GM18505 (cell line): ENCODE data around the gene PPM1N.
A peak's percentile ranks its signal among the peaks of the same experiment; 100 is the strongest.

Source experiments
- ATAC-seq: cut with Tn5 transposase; IDR thresholded peaks from one replicate; pipeline ENCODE4 v1.9.1; 2021; ENCODE audit not compliant: unreplicated experiment
- POLR2A ChIP-seq: IDR thresholded peaks from 4 replicates; pipeline ENCODE4 v1.6.1; 2011; ENCODE audit warnings: borderline replicate concordance; ENCODE audit not compliant: insufficient read depth, insufficient read length; ENCODE audit errors: extremely low read depth

PPM1N gene, protein sequence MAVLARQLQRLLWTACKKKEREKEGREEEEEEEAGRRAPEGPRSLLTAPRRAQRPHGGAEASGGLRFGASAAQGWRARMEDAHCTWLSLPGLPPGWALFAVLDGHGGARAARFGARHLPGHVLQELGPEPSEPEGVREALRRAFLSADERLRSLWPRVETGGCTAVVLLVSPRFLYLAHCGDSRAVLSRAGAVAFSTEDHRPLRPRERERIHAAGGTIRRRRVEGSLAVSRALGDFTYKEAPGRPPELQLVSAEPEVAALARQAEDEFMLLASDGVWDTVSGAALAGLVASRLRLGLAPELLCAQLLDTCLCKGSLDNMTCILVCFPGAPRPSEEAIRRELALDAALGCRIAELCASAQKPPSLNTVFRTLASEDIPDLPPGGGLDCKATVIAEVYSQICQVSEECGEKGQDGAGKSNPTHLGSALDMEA

DNA sequence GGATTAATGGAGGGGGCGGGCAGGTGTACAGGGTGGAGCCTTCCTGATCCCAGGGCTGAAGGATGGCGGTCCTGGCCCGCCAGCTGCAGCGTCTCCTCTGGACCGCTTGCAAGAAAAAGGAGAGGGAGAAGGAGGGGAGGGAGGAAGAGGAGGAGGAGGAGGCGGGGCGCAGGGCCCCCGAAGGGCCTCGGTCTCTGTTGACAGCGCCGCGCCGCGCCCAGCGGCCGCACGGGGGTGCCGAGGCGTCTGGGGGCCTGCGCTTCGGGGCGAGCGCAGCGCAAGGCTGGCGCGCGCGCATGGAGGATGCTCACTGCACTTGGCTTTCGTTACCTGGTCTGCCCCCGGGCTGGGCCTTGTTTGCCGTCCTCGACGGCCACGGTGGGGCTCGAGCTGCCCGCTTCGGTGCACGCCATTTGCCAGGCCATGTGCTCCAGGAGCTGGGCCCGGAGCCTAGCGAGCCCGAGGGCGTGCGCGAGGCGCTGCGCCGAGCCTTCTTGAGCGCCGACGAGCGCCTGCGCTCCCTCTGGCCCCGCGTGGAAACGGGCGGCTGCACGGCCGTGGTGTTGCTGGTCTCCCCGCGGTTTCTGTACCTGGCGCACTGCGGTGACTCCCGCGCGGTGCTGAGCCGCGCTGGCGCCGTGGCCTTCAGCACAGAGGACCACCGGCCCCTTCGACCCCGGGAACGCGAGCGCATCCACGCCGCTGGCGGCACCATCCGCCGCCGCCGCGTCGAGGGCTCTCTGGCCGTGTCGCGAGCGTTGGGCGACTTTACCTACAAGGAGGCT lies at the start of gene PPM1N:
TSS of gene PPM1N (plus strand) at position 33 of the 785 bp plus-strand sequence. CDS start at position 63, 30 bp downstream.
- ATAC-seq = no peak
- TF ChIP-seq POLR2A = no peak

DNA sequence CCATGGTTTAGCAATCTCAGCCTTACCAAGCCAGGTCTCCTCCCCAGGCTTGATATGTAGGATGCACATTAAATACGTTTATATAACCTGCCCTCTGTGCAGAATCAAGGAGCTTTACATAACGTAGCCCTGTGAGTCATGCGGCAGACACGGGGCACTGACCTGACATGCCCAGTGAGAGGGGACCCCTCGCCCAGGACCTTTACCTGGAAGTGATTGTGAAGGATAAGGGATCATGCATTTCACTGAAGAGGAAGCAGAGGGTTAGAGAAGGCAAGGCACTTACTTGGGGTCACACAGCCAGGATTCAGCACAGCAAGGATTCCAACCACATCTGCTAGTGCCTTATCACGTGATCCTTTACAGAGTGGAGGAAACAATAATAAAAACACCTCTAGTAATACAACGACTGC lies 49.4 kb upstream of the PPM1N start:
- no peak for ATAC-seq
- no peak for TF ChIP-seq POLR2A

DNA sequence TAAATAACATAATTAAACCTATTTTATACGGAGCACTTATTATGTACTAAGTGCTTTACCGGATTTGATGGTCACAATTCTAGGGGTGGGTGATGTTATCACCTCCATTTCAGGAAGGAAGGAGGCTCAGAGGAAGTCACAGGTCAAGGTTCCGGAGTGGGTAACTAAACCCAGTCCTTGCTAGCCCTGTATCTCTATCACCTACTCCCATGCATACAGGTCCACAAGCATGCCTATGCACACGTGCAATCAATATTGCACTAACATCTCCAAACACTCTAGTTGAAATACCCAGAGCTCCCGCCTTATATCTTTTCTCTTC lies 48.3 kb upstream of the PPM1N start:
- no peak for TF ChIP-seq POLR2A
- no peak for ATAC-seq

DNA sequence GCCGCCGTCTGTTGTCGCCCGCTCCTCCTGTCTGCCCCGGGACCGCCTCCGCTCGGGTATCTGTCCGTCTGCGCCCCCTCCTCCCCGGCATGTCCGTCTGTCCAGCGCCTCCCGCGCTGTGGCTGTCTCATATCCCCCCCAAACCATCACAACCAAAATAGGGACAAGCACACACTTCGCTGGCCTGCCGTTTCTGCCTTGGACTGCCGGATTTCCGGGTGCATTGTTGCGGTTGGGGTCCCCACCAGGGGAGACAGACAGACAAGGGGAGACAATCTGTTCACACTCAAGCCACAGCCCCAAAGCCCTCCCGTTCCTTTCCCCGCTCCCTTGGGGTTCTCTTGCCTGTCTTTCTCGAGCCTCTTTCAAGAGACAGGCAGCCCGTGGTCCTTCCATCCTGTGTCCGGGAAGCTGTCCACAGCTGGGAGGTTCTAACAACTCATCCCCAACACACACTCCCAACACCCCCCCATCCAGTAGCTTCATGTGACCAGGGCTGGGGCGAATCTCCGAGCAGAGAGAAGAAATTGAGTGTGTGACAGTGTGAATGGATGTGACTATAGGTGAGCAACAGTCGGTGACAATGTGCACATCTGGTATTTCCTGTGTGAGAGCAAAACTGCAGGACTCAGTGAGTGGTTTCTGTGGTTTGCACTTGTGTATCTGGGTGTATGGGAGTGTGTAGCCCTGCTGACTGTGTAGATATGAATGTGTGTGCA lies 47.0 kb upstream of the PPM1N start:
- peak; percentile 9 for ATAC-seq
- TF ChIP-seq POLR2A = no peak

DNA sequence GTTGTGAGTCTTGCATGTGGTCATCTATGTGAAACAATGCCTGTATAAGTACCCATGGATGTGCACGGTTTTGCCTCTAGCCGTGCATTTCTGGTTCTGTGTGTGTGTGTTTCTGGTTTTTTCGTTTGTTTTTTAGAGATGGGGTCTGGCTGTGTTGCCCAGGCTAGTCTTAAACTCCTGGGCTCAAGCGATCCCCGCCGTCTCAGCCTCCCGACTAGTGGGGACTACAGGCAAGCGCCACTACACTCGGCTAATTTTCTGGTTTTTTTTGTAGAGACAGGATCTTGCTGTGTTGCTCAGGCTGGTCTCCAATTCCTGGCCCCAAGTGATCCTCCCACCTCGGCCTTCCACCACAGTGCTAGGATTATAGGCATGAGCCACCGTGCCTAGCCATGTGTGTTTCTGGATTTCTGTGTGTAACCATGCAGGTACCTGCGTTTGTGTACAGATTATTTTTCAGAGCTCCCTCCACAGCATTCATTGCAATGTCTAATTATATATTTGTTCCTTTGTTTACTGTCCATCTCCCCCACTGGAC lies 46.3 kb upstream of the PPM1N start:
- ATAC-seq = no peak
- no peak for TF ChIP-seq POLR2A

DNA sequence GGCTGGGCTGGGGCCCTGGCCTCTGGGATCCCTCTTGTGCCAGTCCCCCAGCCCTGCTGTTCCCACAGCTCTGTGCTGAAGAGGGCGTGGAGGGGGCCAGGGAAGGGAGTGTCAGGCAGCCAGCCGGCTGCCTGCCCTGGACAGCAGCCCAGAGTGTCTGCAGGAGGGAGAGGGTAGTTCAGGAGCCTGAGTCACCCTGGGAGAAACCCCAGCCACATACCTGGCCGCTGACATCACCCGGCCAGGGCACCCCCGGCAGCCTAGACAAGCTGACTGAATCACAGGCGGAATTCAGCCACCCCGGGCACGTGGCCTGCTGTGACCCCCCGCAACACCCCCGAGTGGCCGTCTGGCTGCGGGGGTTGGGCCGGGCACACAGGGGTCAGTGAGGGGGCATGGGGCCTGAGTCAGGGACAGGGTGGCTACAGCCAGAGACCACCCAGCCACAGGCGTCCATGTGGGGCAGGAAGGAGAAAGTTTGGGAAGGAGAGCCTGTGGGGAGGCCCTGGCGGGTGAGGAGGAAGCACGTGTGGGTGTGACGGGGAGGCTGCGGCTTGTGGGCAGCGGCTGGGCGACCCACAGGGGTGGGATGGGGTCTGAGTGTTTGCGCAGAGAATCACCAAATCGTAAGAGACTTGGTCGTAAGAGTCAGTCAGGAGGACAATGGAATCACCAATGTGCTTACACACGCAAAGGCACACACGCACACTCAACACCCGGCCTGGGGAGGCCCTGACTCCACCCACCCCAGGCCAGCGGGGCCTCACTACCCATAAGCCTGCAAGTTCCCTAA lies 42.3 kb upstream of the PPM1N start:
- TF ChIP-seq POLR2A = no peak
- peak; percentile 40 for ATAC-seq

DNA sequence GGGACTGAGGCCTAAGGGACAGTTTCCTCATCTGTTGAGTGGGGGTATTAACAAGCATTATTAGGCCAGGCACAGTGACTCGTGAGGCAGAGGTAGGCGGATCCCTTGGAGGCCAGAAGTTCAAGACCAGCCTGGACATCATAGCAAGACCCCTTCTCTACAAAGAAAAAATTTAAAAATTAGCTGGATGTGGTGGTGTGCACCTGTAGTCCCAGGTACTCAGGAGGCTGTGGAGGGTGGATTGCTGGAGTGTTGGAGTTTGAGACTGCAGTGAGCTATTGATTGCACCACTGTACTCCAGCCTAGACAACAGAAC lies 41.8 kb upstream of the PPM1N start:
- TF ChIP-seq POLR2A = no peak
- ATAC-seq = no peak

DNA sequence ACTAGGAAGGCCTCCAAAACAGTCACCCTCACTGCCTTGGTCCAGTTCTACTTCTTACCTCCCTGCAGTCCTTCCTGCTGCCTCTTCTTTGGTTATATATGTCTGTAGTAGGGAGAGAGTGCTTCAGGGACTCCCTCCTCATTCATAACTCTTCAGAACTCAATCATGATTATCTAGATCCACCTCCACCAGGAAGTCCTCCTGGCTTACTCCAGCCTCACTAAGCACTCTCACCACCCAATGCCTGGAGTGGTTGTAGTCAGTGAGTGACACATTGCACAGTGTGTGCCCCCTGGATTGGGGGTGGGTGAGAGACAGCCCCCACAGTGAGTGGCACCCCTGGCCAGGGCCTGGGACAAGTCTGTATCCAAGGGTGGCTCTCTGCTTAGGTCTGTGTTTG lies 40.5 kb upstream of the PPM1N start:
- ATAC-seq = no peak
- TF ChIP-seq POLR2A = no peak

DNA sequence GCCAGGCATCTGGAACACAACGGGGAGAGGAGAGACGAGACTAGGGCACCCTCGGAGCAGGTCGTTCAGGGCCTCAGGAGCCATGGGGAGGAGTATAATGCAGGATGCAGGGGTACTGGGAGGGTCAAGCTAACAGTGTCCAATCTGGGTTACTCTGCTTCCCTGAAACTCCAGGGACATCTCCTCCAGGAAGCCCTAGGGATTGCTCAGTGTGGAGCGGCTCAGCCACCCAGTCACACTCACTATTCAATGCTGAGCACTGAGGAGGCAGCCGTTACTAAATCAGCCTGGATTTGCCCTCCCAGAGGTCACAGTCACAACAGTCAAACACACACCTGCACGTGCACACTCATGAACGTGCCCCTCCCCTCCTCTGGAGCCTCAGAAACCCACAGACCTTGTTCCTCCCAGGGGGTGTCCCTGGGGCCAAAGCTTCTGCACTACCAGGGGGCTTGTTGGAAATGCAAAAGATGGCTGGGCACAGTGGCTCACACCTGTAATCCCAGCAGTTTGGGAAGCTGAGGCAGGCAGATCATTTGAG lies 37.4 kb upstream of the PPM1N start:
- ATAC-seq = no peak

DNA sequence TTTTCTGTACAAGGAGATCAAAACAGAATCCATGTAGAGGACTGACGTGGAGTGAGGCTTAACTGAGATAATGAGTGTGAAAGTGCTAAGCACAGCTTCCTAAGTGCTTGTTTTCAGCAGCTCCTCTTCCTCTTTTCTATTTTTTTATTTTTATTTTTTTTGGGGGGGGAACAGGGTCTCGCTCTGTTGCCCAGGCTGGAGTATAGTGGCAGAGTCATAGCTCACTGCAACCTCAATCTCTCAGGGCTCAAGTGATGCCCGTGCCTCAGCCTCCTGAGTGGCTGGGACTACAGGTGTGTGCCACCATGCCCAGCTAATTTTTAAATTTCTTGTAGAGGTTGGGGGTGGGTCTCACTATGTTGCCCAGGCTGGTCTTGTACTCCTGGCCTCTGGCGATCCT lies 36.1 kb upstream of the PPM1N start:
- no peak for ATAC-seq
- TF ChIP-seq POLR2A = no peak

More for the DNA sequence above, 37.4 kb upstream of the PPM1N start:
- no peak for TF ChIP-seq POLR2A

DNA sequence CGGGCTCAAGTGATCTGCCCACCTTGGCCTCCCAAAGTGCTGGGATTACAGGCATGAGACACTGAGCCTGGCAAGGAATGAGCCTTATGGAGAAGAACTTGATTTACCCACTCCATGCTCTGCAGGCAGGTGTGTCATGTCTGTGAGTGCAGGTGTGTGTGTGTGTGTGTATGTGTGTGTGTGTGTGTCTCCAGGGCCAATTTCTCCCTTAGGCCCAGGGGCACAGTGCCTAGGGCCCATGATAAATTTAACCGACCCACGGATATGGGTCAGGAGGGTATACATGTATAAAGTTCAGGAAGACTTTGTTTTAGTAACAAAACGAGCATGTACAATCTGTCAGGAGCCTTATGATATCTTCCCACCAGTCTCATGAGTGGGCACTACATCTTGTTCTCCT lies 35.0 kb upstream of the PPM1N start:
- no peak for TF ChIP-seq POLR2A

DNA sequence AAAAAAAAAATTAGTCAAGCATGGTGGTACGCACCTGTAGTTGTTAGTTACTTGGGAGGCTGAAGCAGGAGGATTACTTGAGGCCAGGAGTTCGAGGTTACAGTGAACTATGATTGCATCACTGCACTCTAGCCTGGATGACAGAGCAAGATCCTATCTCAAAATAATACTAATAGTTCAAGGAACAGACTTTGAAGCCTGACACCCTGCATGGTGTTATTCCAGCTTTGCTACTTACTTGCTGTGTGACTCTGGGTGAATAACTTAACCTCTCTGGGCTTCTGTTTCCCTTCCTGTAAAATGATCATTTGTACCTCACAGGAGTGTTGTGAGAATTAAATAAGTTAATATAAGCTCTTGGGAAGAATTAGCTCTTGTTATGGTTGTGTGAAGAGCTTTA lies 34.0 kb upstream of the PPM1N start:
- no peak for ATAC-seq
- TF ChIP-seq POLR2A = no peak

More for the DNA sequence above, 35.0 kb upstream of the PPM1N start:
- ATAC-seq = no peak
